ENCODE results near the gene DBF4B.

DBF4B gene

GRCh38 chr17:44798356-44798755 lies 89.9 kb downstream of the DBF4B start:
- no peak for DNase-seq (ENCODE audit: low read depth in 3 of 3)
